Measurements from ENCODE around the gene LHX4.

Gene LHX4

DNA sequence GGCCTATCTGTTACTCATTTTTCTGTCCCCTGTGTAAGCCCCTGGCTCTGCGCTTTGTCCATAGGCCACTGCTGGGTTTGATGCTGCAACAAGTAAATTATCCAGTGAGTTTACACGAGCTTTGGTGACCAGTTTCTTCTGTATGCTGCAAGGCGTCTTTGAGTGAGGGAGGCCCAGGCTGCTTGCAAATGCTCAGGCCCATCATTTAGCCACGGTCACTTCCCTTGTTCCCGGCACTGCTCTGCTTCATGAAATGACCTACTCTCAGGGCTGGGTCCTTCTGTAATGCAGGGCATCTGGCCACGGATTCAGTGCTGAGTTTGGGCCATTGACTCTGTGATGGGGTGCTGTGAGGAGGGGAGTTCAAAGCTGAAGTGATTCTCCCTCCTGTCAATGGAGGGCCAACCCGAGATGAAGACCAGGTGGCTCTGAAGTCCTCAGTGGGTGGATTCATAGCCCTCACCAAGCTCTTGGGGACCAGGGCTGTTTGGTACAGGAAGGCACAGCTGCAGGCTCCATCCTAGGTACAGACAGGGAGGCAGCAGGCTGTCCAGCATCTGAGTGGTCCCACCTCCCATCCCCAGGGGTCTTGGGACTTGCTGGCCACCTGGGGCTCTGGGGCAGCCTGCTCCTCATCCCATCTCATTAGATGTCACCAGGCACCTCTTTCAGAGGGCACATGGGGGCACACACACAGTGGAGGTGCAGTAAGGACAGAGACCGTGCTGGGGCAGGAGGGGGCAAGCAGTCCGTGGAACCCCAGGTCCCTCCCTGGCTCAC, 21.7 kb downstream of the LHX4 start:
- no peak overlapping the region for H3K4me3 ChIP-seq (ENCODE audit: low read depth, low read length)
- no peaks in the 10 kb centered on the region for H3K9me3 ChIP-seq
- no peaks in the 10 kb centered on the region for H3K36me3 ChIP-seq
- TF ChIP-seq, protein P1, sequence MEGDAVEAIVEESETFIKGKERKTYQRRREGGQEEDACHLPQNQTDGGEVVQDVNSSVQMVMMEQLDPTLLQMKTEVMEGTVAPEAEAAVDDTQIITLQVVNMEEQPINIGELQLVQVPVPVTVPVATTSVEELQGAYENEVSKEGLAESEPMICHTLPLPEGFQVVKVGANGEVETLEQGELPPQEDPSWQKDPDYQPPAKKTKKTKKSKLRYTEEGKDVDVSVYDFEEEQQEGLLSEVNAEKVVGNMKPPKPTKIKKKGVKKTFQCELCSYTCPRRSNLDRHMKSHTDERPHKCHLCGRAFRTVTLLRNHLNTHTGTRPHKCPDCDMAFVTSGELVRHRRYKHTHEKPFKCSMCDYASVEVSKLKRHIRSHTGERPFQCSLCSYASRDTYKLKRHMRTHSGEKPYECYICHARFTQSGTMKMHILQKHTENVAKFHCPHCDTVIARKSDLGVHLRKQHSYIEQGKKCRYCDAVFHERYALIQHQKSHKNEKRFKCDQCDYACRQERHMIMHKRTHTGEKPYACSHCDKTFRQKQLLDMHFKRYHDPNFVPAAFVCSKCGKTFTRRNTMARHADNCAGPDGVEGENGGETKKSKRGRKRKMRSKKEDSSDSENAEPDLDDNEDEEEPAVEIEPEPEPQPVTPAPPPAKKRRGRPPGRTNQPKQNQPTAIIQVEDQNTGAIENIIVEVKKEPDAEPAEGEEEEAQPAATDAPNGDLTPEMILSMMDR (IDR thresholded peaks at IDR 0.05; ENCODE audit: low read depth, low read length): no peak
- DNase-seq: no peak
- H3K4me1 ChIP-seq: no peaks in the 10 kb centered on the region; the same call in 1 of the 2 replicates
- H3K27me3 ChIP-seq: no peaks in the 10 kb centered on the region

DNA sequence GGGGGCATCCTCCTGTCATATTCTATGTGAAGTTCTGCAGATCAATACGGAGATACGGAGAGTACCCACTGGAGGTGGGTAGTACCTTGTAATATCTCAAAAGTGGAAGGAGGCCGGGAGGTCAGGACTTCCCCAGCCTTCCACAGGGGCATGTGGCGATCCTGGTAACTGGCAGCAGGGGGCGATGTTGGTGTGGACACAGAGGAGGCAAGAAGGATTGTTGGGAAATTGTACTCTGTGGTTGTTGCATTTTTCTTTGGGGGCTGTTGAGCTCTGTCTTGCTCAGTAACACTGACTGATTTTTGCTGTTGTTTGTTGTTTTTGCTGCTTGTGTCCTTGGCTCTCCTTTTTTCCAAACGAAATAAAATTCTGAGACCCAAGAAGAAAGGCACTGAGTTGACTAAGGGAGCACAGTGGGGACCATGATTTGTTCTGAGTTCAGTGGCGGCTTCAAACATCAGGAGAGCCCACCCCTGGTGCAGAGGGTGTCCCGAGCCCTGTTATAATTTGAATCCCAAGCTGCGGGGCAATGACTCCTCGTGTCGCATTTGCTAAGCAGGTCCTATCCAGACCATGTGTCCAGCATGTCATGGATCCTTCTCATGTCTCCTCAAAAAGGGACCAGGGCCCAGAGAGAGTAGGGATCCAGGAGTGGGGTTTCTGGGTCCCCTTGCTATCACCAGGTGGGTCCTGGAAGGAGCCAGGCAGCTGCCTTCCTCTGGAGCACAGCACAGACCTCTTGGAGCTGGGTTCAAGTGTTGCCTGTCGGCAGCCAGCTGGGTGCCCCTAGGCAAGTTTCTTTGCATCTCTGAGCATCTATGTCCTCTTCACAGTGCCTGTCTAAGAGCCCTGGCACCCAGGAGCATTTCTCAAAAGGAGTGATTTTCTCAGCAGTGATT, 22.8 kb downstream of the LHX4 start:
- H3K36me3 ChIP-seq: no peaks in the 10 kb centered on the region
- peak; percentile 84 for DNase-seq
- H3K9me3 ChIP-seq: no peaks in the 10 kb centered on the region
- TF ChIP-seq, protein P1 (IDR thresholded peaks at IDR 0.05; ENCODE audit: low read depth, low read length): peak; percentile 93
- H3K4me1 ChIP-seq: no peaks in the 10 kb centered on the region; the same call in 1 of the 2 replicates
- no peak overlapping the region for H3K4me3 ChIP-seq (ENCODE audit: low read depth, low read length)
- H3K27me3 ChIP-seq: no peaks in the 10 kb centered on the region

DNA sequence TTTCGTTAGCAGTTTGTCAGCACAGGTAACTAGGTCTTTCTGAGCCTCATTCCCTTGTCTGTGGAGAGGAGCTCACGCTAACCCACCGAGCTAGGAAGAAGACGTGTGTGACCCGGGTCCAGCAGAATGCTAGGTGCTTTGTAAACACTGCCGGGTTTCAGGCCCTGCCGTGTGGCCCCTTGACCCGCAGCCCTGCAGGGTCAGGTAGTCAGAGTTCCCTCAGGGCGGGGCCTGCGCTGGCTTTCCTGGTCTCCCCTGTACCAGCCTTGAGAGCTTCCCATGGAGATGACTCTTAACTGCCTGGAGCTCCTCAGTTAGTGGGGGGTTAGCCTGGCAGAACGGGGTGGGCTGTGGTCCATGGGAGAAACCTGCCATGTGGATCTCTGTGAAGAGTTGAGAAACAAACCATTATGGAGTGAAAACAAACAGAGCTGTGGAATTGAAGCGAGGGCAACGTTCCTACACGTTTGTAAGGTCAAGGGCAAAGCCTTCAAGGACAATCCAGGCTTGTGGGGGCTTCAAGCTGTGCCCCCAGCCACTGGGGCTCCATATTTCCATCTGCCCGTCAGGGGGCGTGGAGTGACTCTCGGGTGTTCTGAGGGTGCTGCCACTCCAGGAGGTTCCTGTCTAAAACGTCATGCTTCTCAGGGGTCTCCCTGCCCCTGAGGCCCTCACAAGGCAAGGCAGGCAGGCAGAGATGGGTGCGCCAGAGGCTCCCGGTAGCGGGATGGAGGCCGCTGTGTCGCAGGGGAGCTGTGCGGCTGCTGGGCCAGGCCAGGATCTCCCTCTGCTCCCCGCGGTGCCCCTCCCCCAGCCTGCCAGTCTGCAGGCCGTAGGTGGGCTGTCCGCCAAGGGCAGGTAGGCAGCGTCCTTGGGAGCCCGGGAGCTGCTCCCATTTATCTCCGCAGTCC, 23.8 kb downstream of the LHX4 start:
- H3K4me3 ChIP-seq (ENCODE audit: low read depth, low read length): no peak overlapping the region
- no peaks in the 10 kb centered on the region for H3K36me3 ChIP-seq
- TF ChIP-seq, protein P1 (IDR thresholded peaks at IDR 0.05; ENCODE audit: low read depth, low read length): no peak
- no peak for DNase-seq
- no peaks in the 10 kb centered on the region for H3K9me3 ChIP-seq
- no peaks in the 10 kb centered on the region; the same call in 1 of the 2 replicates for H3K4me1 ChIP-seq
- H3K27me3 ChIP-seq: no peaks in the 10 kb centered on the region

DNA sequence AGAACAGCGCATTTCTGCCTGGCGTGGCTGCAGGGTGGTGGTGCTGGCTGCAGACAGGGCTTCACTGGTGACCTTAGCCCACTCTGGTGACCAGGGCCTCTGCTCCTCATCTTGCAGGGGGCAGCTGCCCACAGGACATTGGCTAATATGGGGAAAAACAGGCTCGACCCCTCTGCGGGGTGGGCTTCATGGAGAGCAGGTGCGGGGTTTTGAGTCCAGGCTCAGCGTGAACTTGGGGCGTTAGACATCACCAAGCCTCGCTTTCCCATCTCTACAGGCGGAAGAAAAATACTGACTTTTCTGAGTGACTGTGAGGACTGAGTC, 24.4 kb downstream of the LHX4 start:
- H3K4me3 ChIP-seq (ENCODE audit: low read depth, low read length): no peak overlapping the region
- DNase-seq: no peak

DNA sequence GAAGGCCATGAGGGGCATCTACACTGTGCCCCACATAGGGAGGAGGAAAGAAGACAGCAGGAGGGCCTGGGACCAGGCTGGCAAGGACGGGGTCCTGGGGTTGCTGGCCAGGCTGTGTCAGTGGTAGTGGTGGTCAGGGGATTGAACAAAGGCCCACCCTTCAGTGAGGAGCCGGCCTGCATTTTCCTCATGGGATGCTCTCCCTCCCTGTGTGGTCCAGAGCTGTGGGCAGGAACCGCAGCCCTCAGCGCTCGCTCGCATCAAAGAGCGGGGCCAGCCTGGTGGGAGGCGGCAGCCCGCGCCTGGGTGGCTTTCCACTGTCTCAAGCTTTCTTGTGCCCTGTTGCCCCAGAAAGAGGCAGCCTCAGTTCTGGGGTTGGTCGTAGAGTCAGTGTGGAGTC, 24.8 kb downstream of the LHX4 start:
- Histone ChIP-seq H3K9me3 (no peaks in the 10 kb centered on the region), H3K36me3 (no peaks in the 10 kb centered on the region), H3K27me3 (no peaks in the 10 kb centered on the region), H3K4me3 (ENCODE audit: low read depth, low read length) (no peak overlapping the region), H3K4me1 (no peaks in the 10 kb centered on the region; the same call in 1 of the 2 replicates)
- TF ChIP-seq, protein P1 (IDR thresholded peaks at IDR 0.05; ENCODE audit: low read depth, low read length): no peak
- no peak for DNase-seq

More for the DNA sequence above, 24.4 kb downstream of the LHX4 start:
- no peaks in the 10 kb centered on the region; the same call in 1 of the 2 replicates for H3K4me1 ChIP-seq
- TF ChIP-seq, protein P1 (IDR thresholded peaks at IDR 0.05; ENCODE audit: low read depth, low read length): no peak
- H3K27me3 ChIP-seq: no peaks in the 10 kb centered on the region
- no peaks in the 10 kb centered on the region for H3K9me3 ChIP-seq
- no peaks in the 10 kb centered on the region for H3K36me3 ChIP-seq

Data from BE2C (cell line).